C4-2B (cell line): ENCODE measurements around the gene NR2F1-AS1.

Experiments
- H3K27ac ChIP-seq: fragments of 450-650 bp; 2 replicates; pipeline ENCODE4 v1.5.1; 2017
- ZFX ChIP-seq: fragments of 450-650 bp; IDR thresholded peaks from 2 replicates; pipeline ENCODE4 v1.6.1; 2017
- TF ChIP-seq, protein P1 (sequence below): fragments of 450-650 bp; conservative IDR thresholded peaks from 2 replicates; pipeline ENCODE4 v1.5.1; 2017; ENCODE audit warnings: mild to moderate bottlenecking

Gene NR2F1-AS1

DNA sequence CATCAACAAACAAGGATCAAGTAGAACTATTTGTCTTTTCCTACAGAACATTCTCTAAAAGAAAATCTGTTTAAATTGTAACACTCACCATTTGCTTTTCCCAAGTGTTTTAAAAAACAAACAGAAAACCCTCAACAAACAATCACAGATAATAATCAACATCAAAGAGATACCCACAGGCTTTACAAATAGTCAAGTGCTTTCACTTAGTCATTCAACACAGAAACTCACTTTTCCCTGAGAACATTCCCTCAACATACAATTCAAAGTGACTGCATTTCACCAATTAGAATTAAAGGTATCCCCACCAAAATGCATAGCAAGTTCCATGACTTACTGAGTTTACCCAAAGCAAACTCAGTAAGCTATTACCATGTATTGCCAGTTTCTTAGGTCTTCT is 144.9 kb downstream of the NR2F1-AS1 start:
- TF ChIP-seq, protein P1, sequence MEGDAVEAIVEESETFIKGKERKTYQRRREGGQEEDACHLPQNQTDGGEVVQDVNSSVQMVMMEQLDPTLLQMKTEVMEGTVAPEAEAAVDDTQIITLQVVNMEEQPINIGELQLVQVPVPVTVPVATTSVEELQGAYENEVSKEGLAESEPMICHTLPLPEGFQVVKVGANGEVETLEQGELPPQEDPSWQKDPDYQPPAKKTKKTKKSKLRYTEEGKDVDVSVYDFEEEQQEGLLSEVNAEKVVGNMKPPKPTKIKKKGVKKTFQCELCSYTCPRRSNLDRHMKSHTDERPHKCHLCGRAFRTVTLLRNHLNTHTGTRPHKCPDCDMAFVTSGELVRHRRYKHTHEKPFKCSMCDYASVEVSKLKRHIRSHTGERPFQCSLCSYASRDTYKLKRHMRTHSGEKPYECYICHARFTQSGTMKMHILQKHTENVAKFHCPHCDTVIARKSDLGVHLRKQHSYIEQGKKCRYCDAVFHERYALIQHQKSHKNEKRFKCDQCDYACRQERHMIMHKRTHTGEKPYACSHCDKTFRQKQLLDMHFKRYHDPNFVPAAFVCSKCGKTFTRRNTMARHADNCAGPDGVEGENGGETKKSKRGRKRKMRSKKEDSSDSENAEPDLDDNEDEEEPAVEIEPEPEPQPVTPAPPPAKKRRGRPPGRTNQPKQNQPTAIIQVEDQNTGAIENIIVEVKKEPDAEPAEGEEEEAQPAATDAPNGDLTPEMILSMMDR = no peak
- TF ChIP-seq ZFX = no peak
- no peak overlapping the region for H3K27ac ChIP-seq

DNA sequence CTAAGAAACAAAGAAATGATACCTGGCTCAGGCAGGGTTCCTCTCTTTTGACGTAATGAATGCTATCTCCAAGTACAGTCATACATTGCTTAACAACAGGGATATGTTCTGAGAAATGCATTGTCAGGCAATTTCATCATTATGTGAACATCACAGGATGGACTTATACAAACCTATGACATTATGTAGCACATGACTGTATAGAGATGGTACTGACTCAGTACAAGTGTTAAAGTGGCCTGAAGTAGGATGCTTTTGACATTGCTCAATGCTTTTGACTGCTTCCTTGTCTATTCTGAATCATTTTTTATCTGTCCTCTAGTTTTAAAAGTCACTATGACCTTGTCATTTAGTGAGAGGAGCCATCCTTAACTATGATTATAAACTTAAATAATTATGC is 147.6 kb downstream of the NR2F1-AS1 start:
- TF ChIP-seq, protein P1 = no peak
- no peak for TF ChIP-seq ZFX
- H3K27ac ChIP-seq = no peak overlapping the region

DNA sequence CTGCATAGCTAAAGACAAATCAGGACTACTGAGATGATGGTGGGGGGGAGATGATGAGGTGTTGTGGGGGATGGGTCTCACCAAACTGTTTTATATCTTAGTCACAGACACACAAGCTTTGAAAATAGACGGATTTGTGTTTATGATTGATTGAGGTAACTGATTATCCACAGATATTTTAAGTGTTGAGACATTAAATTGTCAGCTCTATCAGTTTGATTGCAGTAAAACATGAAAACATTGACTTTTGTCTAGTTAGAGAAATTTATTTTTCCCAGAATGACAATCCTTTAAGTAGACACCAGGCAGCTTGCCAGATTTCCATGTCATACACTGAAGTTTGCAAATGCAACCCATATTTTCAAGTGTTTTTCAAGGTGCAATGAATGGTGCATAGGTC is 149.8 kb downstream of the NR2F1-AS1 start:
- no peak overlapping the region for H3K27ac ChIP-seq
- TF ChIP-seq, protein P1 = no peak

DNA sequence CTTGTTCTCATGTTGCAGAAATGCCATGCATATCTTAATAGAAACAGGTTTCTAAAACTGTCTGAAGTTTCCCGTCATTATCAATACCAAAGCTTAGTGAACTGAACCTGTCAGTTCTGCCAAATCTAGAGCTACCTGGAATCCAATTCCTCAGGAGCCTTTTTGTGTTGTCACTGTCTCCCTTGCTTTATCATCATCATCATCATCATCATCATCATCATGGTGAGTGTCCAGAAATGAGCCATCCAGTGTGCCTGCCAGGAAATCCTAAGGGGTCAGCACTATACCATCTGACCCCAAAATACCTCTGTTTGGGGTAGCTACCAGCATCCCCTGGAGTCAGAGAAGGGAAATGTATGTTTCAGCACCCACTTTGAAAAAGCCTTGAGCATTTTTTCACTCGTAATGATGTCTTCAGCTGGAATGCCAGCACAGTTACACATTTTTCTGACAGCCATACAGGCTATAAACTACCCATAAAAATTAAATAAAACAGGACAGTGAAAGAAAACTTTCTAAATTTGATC is 150.3 kb downstream of the NR2F1-AS1 start:
- no peak overlapping the region for H3K27ac ChIP-seq
- TF ChIP-seq ZFX = no peak
- TF ChIP-seq, protein P1 = no peak

DNA sequence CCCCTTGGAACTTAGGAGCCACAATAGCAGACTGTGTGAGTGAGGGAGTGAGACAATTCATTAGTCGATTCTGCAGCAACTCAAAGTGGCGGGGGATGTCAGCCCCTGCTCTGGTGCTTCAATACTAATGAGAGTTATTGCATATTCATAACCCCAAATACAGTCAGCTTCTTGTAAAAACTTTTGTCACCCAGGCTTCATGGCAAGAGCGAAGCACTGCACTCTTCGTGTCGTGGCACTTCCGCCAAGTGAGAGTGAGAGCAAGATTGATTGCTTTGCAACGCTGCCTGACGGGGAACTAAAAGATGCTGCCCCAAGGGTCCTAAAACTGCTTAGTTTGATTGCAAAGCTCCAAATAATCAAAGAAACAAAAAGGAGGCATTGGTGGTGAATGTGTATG is 150.9 kb downstream of the NR2F1-AS1 start:
- TF ChIP-seq, protein P1 = no peak
- no peak for TF ChIP-seq ZFX
- no peak overlapping the region for H3K27ac ChIP-seq

DNA sequence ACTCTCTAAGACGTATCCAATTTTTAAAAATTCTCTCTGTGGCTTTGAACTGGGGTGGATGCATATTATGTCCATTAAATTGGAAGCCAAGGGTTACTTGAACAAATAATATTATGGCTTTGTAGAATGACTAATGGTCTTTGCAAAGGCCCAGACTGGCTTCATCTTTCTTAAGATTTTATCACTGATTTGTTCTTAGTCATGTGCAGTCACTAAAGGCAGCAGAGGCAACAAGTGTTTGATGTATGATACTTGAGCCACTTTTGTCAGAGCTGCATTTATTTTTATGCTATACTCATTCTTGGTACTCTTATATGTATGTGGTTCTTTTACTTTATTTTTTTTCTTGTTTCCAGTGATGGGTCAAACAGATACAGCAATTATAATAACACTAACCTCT is 152.2 kb downstream of the NR2F1-AS1 start:
- no peak overlapping the region for H3K27ac ChIP-seq
- TF ChIP-seq ZFX = no peak
- TF ChIP-seq, protein P1 = no peak

DNA sequence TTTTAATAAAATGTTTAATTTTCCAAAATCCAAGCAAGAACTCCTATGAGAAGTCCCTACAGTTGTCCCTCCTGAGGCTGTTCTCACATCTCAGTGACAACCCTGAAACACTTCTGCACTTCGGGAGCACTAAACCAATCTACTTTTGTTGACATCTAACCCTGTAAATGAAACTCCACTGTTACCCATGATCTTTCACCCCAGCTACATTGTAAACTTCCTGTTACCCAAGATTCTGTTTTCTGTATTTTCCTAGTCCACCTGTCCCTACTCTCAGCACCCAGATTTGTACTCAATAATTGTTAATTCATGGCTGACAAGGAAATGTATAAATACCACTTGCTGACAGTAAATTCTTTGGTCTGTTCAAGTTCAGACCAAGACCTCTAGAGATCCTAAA is 153.7 kb downstream of the NR2F1-AS1 start:
- H3K27ac ChIP-seq = no peak overlapping the region
- TF ChIP-seq, protein P1 = no peak
